Heart right ventricle (tissue), 16 donors: ENCODE measurements around the gene GAK. TPM values are rescaled to one million over a fixed set of nuclear protein-coding genes. Genes with fewer than 3 reads are reported as not detected.

Source experiments
- ATAC-seq, 8 donors: fragments of 200-7000 bp; cut with Tn5 transposase; one replicate each; pipeline ENCODE4 v1.9.1; 2020; ENCODE audit warnings: mild to moderate bottlenecking in 8 of 8, moderate library complexity in 8 of 8, moderate number of reproducible peaks in 1 of 8
- DNase-seq, 2 donors: peaks; one replicate each; pipeline ENCODE4 v3.0.0-alpha.2; 2020
- H3K27ac ChIP-seq, 10 donors: fragments of 200-600 bp; sonication (generic) in 2 of 10; one replicate each; pipeline versions ENCODE4 v1.5.0 to v1.8.0; 2020 to 2022; ENCODE audit warnings: mild to moderate bottlenecking in 3 of 10
- H3K27me3 ChIP-seq, 7 donors: fragments of 200-600 bp; one replicate each; pipeline ENCODE4 v1.8.0; 2021 to 2022; ENCODE audit warnings: mild to moderate bottlenecking in 2 of 7
- H3K36me3 ChIP-seq, 9 donors: fragments of 200-600 bp; sonication (generic) in 1 of 9; one replicate each; pipeline versions ENCODE4 v1.5.0 to v1.8.0; 2020 to 2022; ENCODE audit warnings: mild to moderate bottlenecking in 2 of 9
- H3K4me1 ChIP-seq, 9 donors: fragments of 200-600 bp; sonication (generic) in 1 of 9; one replicate each; pipeline versions ENCODE4 v1.5.0 to v1.8.0; 2020 to 2022; ENCODE audit warnings: mild to moderate bottlenecking in 4 of 9
- H3K4me3 ChIP-seq, 10 donors: fragments of 200-600 bp; sonication (generic) in 2 of 10; one replicate each; pipeline versions ENCODE4 v1.5.0 to v1.8.0; 2020 to 2022; ENCODE audit warnings: mild to moderate bottlenecking in 7 of 10, moderate library complexity in 2 of 10
- H3K9me3 ChIP-seq, 11 donors: fragments of 200-600 bp in 10 of 11; sonication (generic) in 2 of 11; one replicate each; pipeline versions ENCODE4 v1.5.0 to v1.8.0; 2013 to 2022; ENCODE audit warnings: mild to moderate bottlenecking in 2 of 11, control low read depth in 1 of 11, moderate library complexity in 1 of 11
- WGBS, 2 donors: extraction: QIAGEN DNeasy Blood & Tissue Kit; methylation state at CpG; one replicate each; pipeline ENCODE4 v1.1.7; 2013; ENCODE audit warnings: inconsistent platforms in 1 of 2; 5-methylcytosine and 5-hydroxymethylcytosine counted together
- intact Hi-C, 10 donors: fragments of 100-400 bp; cut with DNase I; formaldehyde crosslinking; loops; one replicate each; pipeline versions ENCODE4 v1.11.1 to v1.14.2; 2022
- polyA plus RNA-seq, 2 donors: library from polyadenylated mRNA; stranded (reverse); fragments of 200-250 nt; gene quantifications; one replicate each; pipeline ENCODE4 v1.2.3, GENCODE V29; 2013
- total RNA-seq, 10 donors: library from RNA; stranded (reverse); fragmentation: NEBNext Ultra II Directional in 3 of 10; extraction: Animal tissue kit (Norgen Biotek cat#: 25700) in 3 of 10; gene quantifications; one replicate each; pipeline versions ENCODE4 v1.2.1 to v1.2.4, GENCODE V29; 2021 to 2023
- TF ChIP-seq, protein P1 (sequence below), 9 donors: fragments of 200-600 bp; sonication (generic) in 2 of 9; IDR thresholded peaks; one replicate each; pipeline versions ENCODE4 v1.5.0 to v1.8.0; 2021 to 2022; ENCODE audit warnings: antibody characterized with exemption in 9 of 9, mild to moderate bottlenecking in 5 of 9, moderate library complexity in 1 of 9
- donor health status: Arrhythmogenic right ventricular cardiomyopathy.
- donor health status: ischemic (EF 13 %, LVEDD 7.1; RV severe dilation, severe dysfunction).
- donor health status: healthy with polysubstance abuse.
- donor health status: DM: no; HTN: yes; CAD: no.
- donor health status: DM: no; HTN: no; CAD: no.
- donor health status: ischemic (EF 25% LVEDD 6.9; RV normal size, moderate dysfunction).
- donor health status: ischemic (EF 25% LVEDD 5.7; RV mildly dilated, moderate dysfunction).
- donor health status: healthy.
- donor health status: DM: yes; HTN: yes; CAD: no.
- donor health status: Ischemic cardiomyopathy.
- donor health status: ischemic (EF 35%, LVEDD 5.7; RV mildly dilated, moderate dysfunction).
- donor health status: nonischemic (EF 11% LVEDD 7.7; RV severe dilation, severe dysfunction).
- donor health status: DM: yes; HTN: yes; CAD: no.
- donor health status: PGD.
- donor health status: ischemic (EF 29% LVEDD 5.4; RV normal size, mild dysfunction).
- donor health status: nonischemic (EF 23%, LVEDD 6.1; RV moderate dilation, normal function).

The GAK gene
- total and polyA plus RNA-seq, 12 donors = 21.0 to 105 (median 29.2) TPM

DNA sequence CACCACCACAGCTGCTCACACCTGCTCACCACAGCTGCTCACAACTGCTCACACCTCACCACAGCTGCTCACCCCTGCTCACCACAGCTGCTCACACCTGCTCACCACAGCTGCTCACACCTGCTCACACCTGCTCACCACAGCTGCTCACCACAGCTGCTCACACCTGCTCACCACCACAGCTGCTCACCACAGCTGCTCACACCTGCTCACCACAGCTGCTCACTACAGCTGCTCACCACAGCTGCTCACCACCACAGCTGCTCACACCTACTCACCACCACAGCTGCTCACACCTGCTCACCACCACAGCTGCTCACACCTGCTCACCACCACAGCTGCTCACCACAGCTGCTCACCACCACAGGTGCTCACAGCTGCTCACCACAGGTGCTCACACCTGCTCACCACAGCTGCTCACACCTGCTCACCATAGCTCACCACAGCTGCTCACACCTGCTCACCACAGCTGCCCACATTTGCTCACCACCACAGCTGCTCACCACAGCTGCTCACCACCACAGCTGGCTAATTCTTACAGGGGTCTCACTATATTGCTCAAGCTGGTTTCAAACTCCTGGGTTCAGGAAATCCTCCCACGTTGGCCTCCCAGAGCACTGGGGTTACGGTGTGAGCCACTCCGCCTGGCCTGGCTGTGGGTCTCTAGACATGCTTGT, 75.8 kb downstream of the GAK start:
- no peak overlapping the region for H3K4me3 ChIP-seq
- H3K27me3 ChIP-seq = no peaks in the 10 kb centered on the region
- no peak for ATAC-seq
- H3K27ac ChIP-seq = no peak overlapping the region
- intact Hi-C loops = no loop called here
- TF ChIP-seq, protein P1, sequence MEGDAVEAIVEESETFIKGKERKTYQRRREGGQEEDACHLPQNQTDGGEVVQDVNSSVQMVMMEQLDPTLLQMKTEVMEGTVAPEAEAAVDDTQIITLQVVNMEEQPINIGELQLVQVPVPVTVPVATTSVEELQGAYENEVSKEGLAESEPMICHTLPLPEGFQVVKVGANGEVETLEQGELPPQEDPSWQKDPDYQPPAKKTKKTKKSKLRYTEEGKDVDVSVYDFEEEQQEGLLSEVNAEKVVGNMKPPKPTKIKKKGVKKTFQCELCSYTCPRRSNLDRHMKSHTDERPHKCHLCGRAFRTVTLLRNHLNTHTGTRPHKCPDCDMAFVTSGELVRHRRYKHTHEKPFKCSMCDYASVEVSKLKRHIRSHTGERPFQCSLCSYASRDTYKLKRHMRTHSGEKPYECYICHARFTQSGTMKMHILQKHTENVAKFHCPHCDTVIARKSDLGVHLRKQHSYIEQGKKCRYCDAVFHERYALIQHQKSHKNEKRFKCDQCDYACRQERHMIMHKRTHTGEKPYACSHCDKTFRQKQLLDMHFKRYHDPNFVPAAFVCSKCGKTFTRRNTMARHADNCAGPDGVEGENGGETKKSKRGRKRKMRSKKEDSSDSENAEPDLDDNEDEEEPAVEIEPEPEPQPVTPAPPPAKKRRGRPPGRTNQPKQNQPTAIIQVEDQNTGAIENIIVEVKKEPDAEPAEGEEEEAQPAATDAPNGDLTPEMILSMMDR (IDR thresholded peaks at IDR 0.05) = no peak
- no peaks in the 10 kb centered on the region for H3K9me3 ChIP-seq
- no peaks in the 10 kb centered on the region for H3K4me1 ChIP-seq
- H3K36me3 ChIP-seq = peaks cover 0 to 94% (median 33%) of the 10 kb centered on the region in 9 donors
- no peak for DNase-seq
- WGBS, 2 donors = 91 to 95% methylated on average over 3 of the region's 3 CpGs

DNA sequence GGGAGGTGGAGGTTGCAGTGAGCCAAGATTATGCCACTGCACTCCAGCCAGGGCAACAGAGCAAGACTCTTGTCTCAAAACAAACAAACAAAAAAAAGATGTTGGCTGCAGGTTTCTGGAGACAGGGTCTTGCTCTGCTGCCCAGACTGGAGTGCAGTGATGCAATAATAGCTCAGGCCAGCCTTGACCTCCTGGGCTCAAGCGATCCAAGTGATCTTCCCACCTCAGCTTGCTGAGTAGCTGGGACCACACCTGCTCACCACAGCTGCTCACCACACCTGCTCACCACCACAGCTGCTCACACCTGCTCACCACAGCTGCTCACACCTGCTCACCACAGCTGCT, 76.3 kb downstream of the GAK start:
- DNase-seq = no peak
- Histone ChIP-seq H3K27ac (no peak overlapping the region), H3K4me1 (no peaks in the 10 kb centered on the region), H3K27me3 (no peaks in the 10 kb centered on the region), H3K36me3 (peaks cover 0 to 94% (median 30%) of the 10 kb centered on the region in 9 donors), H3K4me3 (no peak overlapping the region), H3K9me3 (no peaks in the 10 kb centered on the region)
- TF ChIP-seq, protein P1 (IDR thresholded peaks at IDR 0.05) = no peak
- 0 to 58% methylated on average over 1 of the region's 1 CpG for WGBS, 2 donors
- intact Hi-C loops = no loop called here
- no peak for ATAC-seq

DNA sequence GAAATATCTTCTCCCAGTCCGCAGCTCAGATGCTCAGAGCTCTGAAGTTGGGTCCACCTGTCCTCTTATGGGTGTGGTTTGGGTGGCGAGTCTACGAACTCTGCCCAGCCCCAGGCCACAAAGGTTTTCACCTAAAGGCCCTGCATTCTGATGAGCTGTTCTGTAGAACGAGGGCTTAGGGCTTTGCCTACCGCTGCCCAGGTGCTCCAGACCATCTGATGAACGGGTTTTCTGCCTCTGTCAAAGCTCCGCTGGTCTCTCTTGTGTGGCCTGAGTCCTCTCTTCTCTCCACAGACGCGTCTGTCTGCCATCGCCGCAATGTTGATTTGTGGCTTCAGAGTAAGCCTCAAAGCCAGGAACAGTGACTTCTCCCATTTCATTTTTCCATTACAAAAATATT, 77.8 kb downstream of the GAK start:
- ATAC-seq (no peak), DNase-seq (no peak)
- no peaks in the 10 kb centered on the region for H3K9me3 ChIP-seq
- no peaks in the 10 kb centered on the region for H3K27me3 ChIP-seq
- no peak overlapping the region for H3K27ac ChIP-seq
- TF ChIP-seq, protein P1 (IDR thresholded peaks at IDR 0.05) = no peak
- peaks cover 0 to 94% (median 21%) of the 10 kb centered on the region in 9 donors for H3K36me3 ChIP-seq
- WGBS, 2 donors = 90 to 94% methylated on average over 11 of the region's 11 CpGs
- intact Hi-C loops = no loop called here
- no peak overlapping the region for H3K4me3 ChIP-seq
- H3K4me1 ChIP-seq = no peaks in the 10 kb centered on the region

DNA sequence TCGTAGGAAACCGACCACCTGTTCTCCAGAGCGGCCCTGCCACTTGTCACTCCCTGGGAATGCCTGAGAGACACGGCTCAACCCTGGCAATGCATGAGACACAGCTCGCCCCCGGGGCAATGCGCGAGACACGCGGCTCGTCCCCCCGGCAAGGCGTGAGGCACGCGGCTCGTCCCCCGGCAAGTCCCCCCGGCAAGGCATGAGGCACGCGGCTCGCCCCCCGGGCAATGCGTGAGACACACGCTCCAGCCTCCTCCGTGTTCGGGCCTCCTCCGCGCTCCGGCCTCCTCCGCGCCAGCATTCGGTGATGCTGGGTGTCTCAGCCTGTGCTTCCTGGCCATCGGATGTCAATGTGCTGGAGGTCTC, 78.7 kb downstream of the GAK start:
- Histone ChIP-seq H3K4me3 (no peak overlapping the region), H3K27me3 (no peaks in the 10 kb centered on the region), H3K4me1 (no peaks in the 10 kb centered on the region), H3K27ac (no peak overlapping the region), H3K9me3 (no peaks in the 10 kb centered on the region), H3K36me3 (peaks cover 0 to 94% (median 18%) of the 10 kb centered on the region in 9 donors)
- DNase-seq (no peak), ATAC-seq (no peak)
- 91 to 94% methylated on average over 33 of the region's 33 CpGs for WGBS, 2 donors
- intact Hi-C loops = no loop called here
- TF ChIP-seq, protein P1 (IDR thresholded peaks at IDR 0.05) = no peak
